Testis (tissue), 2 donors: Measurements from ENCODE around the gene CSNK2A2.

ENCODE experiments used
- POLR2A ChIP-seq: fragments of 450-650 bp; IDR thresholded peaks from one replicate; pipeline ENCODE4 v1.6.1; 2017; ENCODE audit warnings: antibody characterized with exemption, mild to moderate bottlenecking, moderate library complexity
- TF ChIP-seq, protein P1 (sequence below), 3 experiments: fragments of 450-650 bp in 2 of 3; fragments of 200-600 bp in 1 of 3; sonication (generic) in 1 of 3; IDR thresholded peaks; one replicate each; pipeline ENCODE4 v1.5.1; 2016 to 2019; ENCODE audit warnings: antibody characterized with exemption in 3 of 3, mild to moderate bottlenecking in 2 of 3, moderate library complexity in 1 of 3

DNA sequence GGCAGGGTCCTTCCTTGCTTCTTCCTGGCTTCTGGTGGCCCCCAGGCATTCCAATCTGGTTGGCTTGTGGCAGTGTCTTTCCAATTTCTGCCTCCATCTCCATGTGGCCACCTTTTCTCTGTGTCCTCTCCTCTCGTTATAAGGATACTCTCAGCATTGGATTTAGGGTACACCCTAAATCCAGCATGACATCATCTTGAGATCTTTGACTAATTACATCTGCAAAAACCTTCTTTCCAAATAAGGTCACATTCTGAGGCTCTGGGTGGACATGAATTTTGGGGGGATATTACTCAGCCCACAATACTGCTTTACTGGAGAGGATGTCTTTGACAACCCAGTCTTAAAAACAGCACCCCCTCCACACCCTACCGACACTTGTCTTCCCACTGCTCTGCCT is 49.8 kb downstream of the CSNK2A2 start:
- TF ChIP-seq, protein P1, sequence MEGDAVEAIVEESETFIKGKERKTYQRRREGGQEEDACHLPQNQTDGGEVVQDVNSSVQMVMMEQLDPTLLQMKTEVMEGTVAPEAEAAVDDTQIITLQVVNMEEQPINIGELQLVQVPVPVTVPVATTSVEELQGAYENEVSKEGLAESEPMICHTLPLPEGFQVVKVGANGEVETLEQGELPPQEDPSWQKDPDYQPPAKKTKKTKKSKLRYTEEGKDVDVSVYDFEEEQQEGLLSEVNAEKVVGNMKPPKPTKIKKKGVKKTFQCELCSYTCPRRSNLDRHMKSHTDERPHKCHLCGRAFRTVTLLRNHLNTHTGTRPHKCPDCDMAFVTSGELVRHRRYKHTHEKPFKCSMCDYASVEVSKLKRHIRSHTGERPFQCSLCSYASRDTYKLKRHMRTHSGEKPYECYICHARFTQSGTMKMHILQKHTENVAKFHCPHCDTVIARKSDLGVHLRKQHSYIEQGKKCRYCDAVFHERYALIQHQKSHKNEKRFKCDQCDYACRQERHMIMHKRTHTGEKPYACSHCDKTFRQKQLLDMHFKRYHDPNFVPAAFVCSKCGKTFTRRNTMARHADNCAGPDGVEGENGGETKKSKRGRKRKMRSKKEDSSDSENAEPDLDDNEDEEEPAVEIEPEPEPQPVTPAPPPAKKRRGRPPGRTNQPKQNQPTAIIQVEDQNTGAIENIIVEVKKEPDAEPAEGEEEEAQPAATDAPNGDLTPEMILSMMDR (IDR thresholded peaks at IDR 0.05): no peak
- no peak for TF ChIP-seq POLR2A
